NCI-H1930 (cell line): ENCODE measurements around the gene LRRK1.

ENCODE experiments used
- DNase-seq, 2 experiments: peaks; one replicate each; lab custom pipeline; 2025; lab: John Stamatoyannopoulos, UW

The LRRK1 gene

DNA sequence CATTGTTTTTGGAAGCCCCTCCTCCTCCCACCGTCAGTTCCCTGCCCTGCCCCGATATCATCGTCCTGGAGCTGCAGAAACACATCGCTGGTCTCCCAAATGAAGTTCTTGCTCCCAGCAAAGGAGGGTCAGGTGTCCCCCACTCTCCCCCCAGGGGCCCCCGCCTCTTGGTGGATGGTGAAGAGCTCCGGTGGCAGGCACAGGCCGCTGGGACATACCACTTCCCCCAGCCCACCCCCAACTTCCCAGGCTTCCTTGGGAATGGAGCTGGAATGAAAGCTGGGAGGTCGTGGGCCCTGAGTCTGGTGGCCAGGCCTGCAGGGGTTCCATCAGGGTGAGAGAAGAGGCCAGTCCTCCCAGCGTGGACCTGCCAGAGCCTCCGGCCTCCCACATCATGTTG lies 195.0 kb downstream of the LRRK1 start:
- DNase-seq: no peak

DNA sequence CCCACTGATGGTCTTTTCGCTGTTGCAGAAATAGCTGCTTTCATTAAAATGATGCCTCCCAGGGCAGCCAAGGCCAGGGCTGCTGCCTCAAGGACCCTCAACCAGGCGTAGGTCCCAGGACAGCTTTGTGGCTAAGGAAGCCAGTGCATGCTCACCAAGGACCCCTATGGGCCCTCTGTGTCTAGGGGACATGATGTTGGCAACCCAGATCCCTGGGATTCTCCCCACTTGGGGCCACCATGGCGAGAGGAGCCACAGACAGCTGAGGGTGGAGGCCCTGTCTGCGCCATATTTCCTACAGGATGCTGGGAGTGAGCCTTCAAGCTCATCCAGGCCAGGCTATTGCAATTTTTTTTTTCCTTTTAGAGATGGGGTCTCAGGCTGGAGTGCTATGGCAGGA lies 195.5 kb downstream of the LRRK1 start:
- no peak for DNase-seq

DNA sequence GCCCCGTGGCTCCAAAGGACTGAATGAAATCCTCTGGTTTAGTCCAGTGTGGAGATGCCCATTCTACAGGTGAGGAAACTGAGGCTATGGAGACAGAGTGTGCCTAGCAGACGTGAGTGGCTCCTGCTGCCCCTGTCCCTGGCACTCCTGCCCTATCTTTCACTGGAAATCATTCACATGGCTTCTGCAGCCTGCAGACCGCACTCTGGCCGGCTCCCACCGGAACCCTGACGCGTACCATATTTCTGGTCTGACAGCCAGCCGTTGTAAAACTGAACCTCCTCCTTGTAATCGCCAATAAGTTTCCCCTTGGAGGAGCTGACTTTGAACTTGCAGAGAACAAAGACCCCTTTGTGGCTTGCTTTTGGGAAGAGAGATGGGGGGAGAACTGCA lies 196.2 kb downstream of the LRRK1 start:
- DNase-seq: no peak

DNA sequence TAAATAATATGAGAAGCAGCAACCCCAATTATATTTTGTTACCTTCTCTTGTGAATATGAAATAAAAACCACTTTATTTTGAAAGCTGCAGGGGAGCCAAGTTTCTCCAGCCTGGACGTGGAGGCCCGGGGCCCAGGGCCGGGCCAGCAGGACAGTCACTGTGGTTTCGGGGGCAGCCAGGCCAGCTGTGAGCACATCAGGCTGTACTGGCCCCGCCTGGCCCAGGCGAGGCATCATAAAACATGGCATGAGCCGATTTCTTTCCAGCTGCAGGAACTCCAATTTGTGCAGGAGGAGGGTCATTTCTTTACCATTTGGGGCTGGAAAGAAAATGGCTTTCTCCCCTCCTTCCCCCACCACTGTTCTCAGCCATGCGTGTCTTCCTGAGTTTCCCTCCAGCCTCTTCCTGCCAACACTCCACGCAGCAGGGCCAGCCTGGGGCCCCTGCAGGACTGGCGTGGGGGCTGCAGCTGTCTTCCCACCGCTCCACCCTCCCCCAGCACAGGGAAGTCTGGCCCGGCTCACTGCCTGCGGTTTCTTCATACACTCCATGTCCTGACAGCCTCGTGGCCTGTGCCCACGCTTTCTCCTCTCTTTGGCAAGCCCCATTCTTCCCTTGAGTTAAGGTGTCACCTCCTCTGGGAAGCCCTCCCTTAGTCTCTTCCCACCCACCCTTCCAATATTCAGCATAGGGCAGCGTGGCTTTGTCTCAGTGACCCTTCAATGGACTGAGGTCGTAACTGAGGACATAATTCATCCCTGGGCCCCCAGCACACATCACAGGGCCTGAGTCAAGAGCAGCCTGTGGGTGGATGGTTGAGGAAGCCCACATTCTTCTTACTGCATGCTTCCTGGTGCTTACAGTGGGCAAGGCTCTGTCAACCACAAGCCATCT lies 196.9 kb downstream of the LRRK1 start:
- no peak for DNase-seq

DNA sequence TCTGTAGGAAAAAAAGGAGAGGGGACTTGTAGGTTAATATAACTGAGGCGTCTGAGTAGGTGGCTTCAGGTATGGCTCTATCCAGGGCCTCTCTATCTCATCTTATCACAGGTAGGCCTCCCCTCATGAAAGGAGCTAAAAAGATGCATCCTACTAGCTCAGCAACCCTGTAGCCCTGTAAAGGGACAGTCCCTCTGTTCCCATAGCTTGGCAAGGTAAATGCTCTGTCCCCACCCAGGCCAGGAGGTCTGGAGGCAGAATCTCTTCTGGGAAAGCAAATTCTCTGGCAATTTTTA lies 197.5 kb downstream of the LRRK1 start:
- DNase-seq: no peak

DNA sequence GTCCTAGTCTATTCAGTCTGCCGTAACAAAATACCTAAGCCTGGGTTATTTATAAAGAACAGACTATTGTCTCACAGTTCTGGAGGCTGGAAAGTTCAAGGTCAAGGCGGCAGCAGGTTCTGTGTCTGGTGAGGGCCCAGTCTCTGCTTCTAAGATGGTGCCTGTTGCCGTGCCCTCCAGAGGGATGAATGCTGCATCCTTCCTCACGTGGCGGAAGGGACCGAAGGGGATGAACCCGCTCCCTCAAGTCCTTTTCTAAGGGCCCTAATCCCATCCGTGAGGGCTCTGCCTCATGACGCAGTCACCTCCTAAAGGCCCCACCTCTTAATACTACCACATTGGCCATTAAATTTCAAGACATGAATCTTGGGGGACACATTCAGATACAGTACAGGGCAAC lies 199.0 kb downstream of the LRRK1 start:
- DNase-seq: no peak

DNA sequence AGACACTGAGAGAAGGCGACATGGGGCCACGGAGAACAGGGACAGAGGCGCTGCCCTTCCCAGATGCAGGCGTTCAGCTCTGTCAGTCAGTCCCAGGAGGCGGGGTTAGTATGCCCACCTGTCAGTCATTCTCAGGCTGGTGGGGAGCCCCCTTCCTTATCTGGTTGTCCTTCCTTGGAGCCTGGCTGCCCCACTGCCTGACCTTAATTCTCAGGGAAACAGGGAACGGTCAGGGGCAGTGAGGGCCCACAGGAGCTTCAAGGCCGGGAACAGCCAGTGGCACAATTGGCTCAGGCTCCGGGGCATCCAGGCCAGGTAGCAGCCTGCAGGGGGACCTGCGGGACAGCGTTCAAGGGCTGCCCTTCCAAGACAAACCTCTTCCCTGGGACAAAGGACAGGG lies 199.5 kb downstream of the LRRK1 start:
- DNase-seq: no peak

DNA sequence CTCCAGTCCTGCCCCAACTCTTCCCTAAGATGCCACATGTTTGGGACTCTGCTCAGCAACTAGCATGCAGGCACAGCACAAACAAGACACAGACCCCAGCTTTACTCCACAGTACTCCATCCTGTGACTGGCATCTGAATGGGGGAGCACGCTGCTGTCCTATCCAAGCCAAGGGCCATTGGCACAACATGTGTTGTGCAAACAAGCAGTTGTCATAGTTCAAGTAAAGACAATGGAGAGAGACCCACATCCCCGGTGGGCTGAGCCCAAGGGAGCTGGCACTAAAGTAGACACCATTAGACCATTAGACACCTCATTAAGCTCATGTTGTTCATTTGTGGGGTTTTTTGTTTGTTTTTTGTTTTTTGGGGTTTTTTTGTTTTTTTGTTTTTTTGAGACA lies 200.0 kb downstream of the LRRK1 start:
- no peak for DNase-seq
